Stomach (tissue), 9 donors: ENCODE data around the gene PHKA2. TPM values are rescaled to one million over a fixed set of nuclear protein-coding genes. Genes with fewer than 3 reads are reported as not detected.
A peak's percentile ranks its signal among the peaks of the same experiment; 100 is the strongest.

Source experiments
- DNase-seq, 2 donors: peaks; one replicate each; pipeline versions ENCODE4 v3.0.0 to v3.0.0-alpha.2; 2013 to 2019
- H3K27ac ChIP-seq, 5 donors: fragments of 200-600 bp in 4 of 5; sonication (generic) in 4 of 5; one replicate each; pipeline ENCODE4 v1.5.1; 2013 to 2019; ENCODE audit warnings: mild to moderate bottlenecking in 1 of 5, moderate library complexity in 1 of 5
- H3K27me3 ChIP-seq, 3 donors: fragments of 200-600 bp; sonication (generic); one replicate each; pipeline ENCODE4 v1.5.1; 2017 to 2019; ENCODE audit warnings: mixed run types in 1 of 3
- H3K36me3 ChIP-seq, 4 donors: fragments of 200-600 bp; sonication (generic); 1 replicate in 3 of 4; 2 replicates in 1 of 4; pipeline ENCODE4 v1.5.1; 2016 to 2019
- H3K4me1 ChIP-seq, 4 donors: fragments of 200-600 bp; sonication (generic); one replicate each; pipeline ENCODE4 v1.5.1; 2016 to 2019
- H3K4me3 ChIP-seq, 4 donors: fragments of 200-600 bp; sonication (generic) in 3 of 4; one replicate each; pipeline ENCODE4 v1.5.1; 2016 to 2019; ENCODE audit warnings: mild to moderate bottlenecking in 1 of 4
- H3K9me3 ChIP-seq, 4 donors: fragments of 200-600 bp; sonication (generic); one replicate each; pipeline ENCODE4 v1.5.1; 2016 to 2019
- EP300 ChIP-seq: sonication (generic); formaldehyde crosslinking; IDR thresholded peaks from one replicate; pipeline ENCODE4 v1.6.1; 2017; ENCODE audit warnings: antibody characterized with exemption
- POLR2A ChIP-seq, 4 donors: fragments of 450-650 bp; IDR thresholded peaks; one replicate each; pipeline ENCODE4 v1.6.1; 2016; ENCODE audit warnings: antibody characterized with exemption in 4 of 4, control low read depth in 2 of 4, mild to moderate bottlenecking in 1 of 4, moderate library complexity in 1 of 4
- POLR2AphosphoS5 ChIP-seq, 3 donors: sonication (generic); formaldehyde crosslinking; IDR thresholded peaks; one replicate each; pipeline ENCODE4 v1.6.1; 2016; ENCODE audit warnings: antibody characterized with exemption in 3 of 3
- WGBS, 5 donors: extraction: QIAGEN DNeasy Blood & Tissue Kit in 3 of 5; methylation state at CpG; one replicate each; pipeline versions ENCODE4 v1.1.5 to v1.1.7; 2013 to 2018; 5-methylcytosine and 5-hydroxymethylcytosine counted together
- intact Hi-C: fragments of 100-400 bp; cut with DNase I; formaldehyde crosslinking; loops from one replicate; pipeline ENCODE4 v1.15.1; 2023; ENCODE audit warnings: low total_unique reads
- polyA plus RNA-seq, 3 donors: library from polyadenylated mRNA; stranded (reverse); fragments of 200-250 nt; gene quantifications; one replicate each; pipeline ENCODE4 v1.2.3, GENCODE V29; 2013
- total RNA-seq, 5 donors: library from RNA; depleted of rRNA; stranded (reverse); fragments of >200 nt; gene quantifications; one replicate each; pipeline versions ENCODE4 v1.1.0 to v1.2.3, GENCODE V29; 2014 to 2016
- TF ChIP-seq, protein P1 (sequence below), 7 experiments: fragments of 450-650 bp in 4 of 7; fragments of 200-600 bp in 3 of 7; sonication (generic) in 3 of 7; IDR thresholded peaks; one replicate each; pipeline ENCODE4 v1.5.1; 2016 to 2019; ENCODE audit warnings: antibody characterized with exemption in 7 of 7, control low read depth in 2 of 7, mild to moderate bottlenecking in 1 of 7
- donor health status: healthy with polysubstance abuse.
- donor health status: Bipolar disorder and iron deficiency.
- donor health status: healthy.

The PHKA2 gene
- total and polyA plus RNA-seq, 8 donors: 10.5 to 63.4 (median 15.5) TPM

- intact Hi-C loops: loop anchor here (10.0 kb wide), 1 partner anchor 493 kb away; no protein-coding TSS in a partner anchor
- Histone ChIP-seq H3K4me1 (peaks cover 0 to 6% (median 0%) of the 10 kb centered on the region in 4 donors), H3K36me3 (peaks cover 0 to 61% (median 45%) of the 10 kb centered on the region in 4 donors), H3K9me3 (no peaks in the 10 kb centered on the region), H3K4me3 (no peak overlapping the region), H3K27ac (no peak overlapping the region), H3K27me3 (no peaks in the 10 kb centered on the region)
- WGBS, 5 donors: 85 to 100% (median 93%) methylated on average over 2 to 11 of the region's 11 CpGs
- TF ChIP-seq POLR2A (IDR thresholded peaks at IDR 0.05) (no peak), EP300 (no peak), POLR2AphosphoS5 (IDR thresholded peaks at IDR 0.05) (no peak)
- TF ChIP-seq, protein P1, sequence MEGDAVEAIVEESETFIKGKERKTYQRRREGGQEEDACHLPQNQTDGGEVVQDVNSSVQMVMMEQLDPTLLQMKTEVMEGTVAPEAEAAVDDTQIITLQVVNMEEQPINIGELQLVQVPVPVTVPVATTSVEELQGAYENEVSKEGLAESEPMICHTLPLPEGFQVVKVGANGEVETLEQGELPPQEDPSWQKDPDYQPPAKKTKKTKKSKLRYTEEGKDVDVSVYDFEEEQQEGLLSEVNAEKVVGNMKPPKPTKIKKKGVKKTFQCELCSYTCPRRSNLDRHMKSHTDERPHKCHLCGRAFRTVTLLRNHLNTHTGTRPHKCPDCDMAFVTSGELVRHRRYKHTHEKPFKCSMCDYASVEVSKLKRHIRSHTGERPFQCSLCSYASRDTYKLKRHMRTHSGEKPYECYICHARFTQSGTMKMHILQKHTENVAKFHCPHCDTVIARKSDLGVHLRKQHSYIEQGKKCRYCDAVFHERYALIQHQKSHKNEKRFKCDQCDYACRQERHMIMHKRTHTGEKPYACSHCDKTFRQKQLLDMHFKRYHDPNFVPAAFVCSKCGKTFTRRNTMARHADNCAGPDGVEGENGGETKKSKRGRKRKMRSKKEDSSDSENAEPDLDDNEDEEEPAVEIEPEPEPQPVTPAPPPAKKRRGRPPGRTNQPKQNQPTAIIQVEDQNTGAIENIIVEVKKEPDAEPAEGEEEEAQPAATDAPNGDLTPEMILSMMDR (IDR thresholded peaks at IDR 0.05): no peak
- no peak for DNase-seq
Measured at GRCh38 chrX:18898091-18898490, 85.8 kb downstream of the PHKA2 start.

GRCh38 chrX:18897611-18898010 is 86.3 kb downstream of the PHKA2 start:
- no peak for DNase-seq
- Histone ChIP-seq H3K36me3 (peaks cover 0 to 60% (median 46%) of the 10 kb centered on the region in 4 donors), H3K4me1 (peaks cover 0 to 6% (median 0%) of the 10 kb centered on the region in 4 donors), H3K27ac (no peak overlapping the region), H3K27me3 (no peaks in the 10 kb centered on the region), H3K4me3 (no peak overlapping the region), H3K9me3 (no peaks in the 10 kb centered on the region)
- intact Hi-C loops: loop anchor here (10.0 kb wide), 1 partner anchor 493 kb away; no protein-coding TSS in a partner anchor
- WGBS, 5 donors: 88 to 96% (median 92%) methylated on average over 4 to 15 of the region's 15 CpGs
- TF ChIP-seq POLR2AphosphoS5 (IDR thresholded peaks at IDR 0.05) (no peak), EP300 (no peak), POLR2A (IDR thresholded peaks at IDR 0.05) (no peak)
- TF ChIP-seq, protein P1 (IDR thresholded peaks at IDR 0.05): no peak

GRCh38 chrX:18896680-18897544 is 87.0 kb downstream of the PHKA2 start:
- 84 to 94% (median 90%) methylated on average over 14 to 27 of the region's 27 CpGs for WGBS, 5 donors
- H3K27ac ChIP-seq: no peak overlapping the region
- H3K4me1 ChIP-seq: peaks cover 0 to 6% (median 0%) of the 10 kb centered on the region in 4 donors
- TF ChIP-seq POLR2AphosphoS5 (IDR thresholded peaks at IDR 0.05) (no peak), POLR2A (IDR thresholded peaks at IDR 0.05) (no peak), EP300 (no peak)
- TF ChIP-seq, protein P1 (IDR thresholded peaks at IDR 0.05): no peak
- DNase-seq: no peak
- H3K36me3 ChIP-seq: peaks cover 0 to 53% (median 42%) of the 10 kb centered on the region in 4 donors
- H3K9me3 ChIP-seq: no peaks in the 10 kb centered on the region
- intact Hi-C loops: loop anchor here (10.0 kb wide), 1 partner anchor 492 kb away; no protein-coding TSS in a partner anchor
- no peaks in the 10 kb centered on the region for H3K27me3 ChIP-seq
- no peak overlapping the region for H3K4me3 ChIP-seq

GRCh38 chrX:18895189-18895951 is 88.5 kb downstream of the PHKA2 start:
- peak overlapping the region in 2 of 5 donors; percentile 36 to 46 for H3K27ac ChIP-seq
- no peaks in the 10 kb centered on the region for H3K27me3 ChIP-seq
- 61 to 87% (median 81%) methylated on average over 13 to 18 of the region's 18 CpGs for WGBS, 5 donors
- TF ChIP-seq POLR2AphosphoS5 (IDR thresholded peaks at IDR 0.05) (peak in 1 of 3 donors; percentile 11), EP300 (no peak), POLR2A (IDR thresholded peaks at IDR 0.05) (no peak)
- TF ChIP-seq, protein P1 (IDR thresholded peaks at IDR 0.05): no peak
- H3K36me3 ChIP-seq: peaks cover 0 to 43% (median 34%) of the 10 kb centered on the region in 4 donors
- H3K4me3 ChIP-seq: no peak overlapping the region
- no peaks in the 10 kb centered on the region for H3K9me3 ChIP-seq
- intact Hi-C loops: loop anchor here (10.0 kb wide), 1 partner anchor 491 kb away; no protein-coding TSS in a partner anchor
- peak in 1 of 2 donors; percentile 37 for DNase-seq
- peaks cover 0 to 6% (median 0%) of the 10 kb centered on the region in 4 donors for H3K4me1 ChIP-seq
